Smooth muscle cell (in vitro differentiated cells): ENCODE results near the gene MMP24. TPM values are rescaled to one million over a fixed set of nuclear protein-coding genes. Genes with fewer than 3 reads are reported as not detected.

ENCODE experiments used
- DNase-seq: peaks from one replicate; lab custom pipeline; 2025; ENCODE audit not compliant: unreplicated experiment; lab: John Stamatoyannopoulos, UW
- H2AFZ ChIP-seq: fragments of 200-600 bp; sonication (generic); 2 replicates; pipeline ENCODE4 v1.6.0; 2016; ENCODE audit warnings: antibody characterized with exemption, low read depth, mild to moderate bottlenecking
- H3F3A ChIP-seq: fragments of 200-600 bp; sonication (generic); 2 replicates; pipeline ENCODE4 v1.6.0; 2017; ENCODE audit warnings: antibody characterized with exemption, low read depth
- H3K27ac ChIP-seq: fragments of 200-600 bp; sonication (generic); 2 replicates; pipeline ENCODE4 v1.5.1; 2016; ENCODE audit warnings: low read depth, mild to moderate bottlenecking
- H3K27me3 ChIP-seq: fragments of 200-600 bp; sonication (generic); 2 replicates; pipeline ENCODE4 v1.6.1; 2016; ENCODE audit warnings: low read depth, mild to moderate bottlenecking
- H3K36me3 ChIP-seq: fragments of 200-600 bp; sonication (generic); 2 replicates; pipeline ENCODE4 v1.5.1; 2016; ENCODE audit warnings: low read depth
- H3K4me1 ChIP-seq: fragments of 200-600 bp; sonication (generic); 2 replicates; pipeline ENCODE4 v1.5.1; 2016; ENCODE audit warnings: low read depth
- H3K4me2 ChIP-seq: fragments of 200-600 bp; sonication (generic); 2 replicates; pipeline ENCODE4 v1.6.0; 2016; ENCODE audit warnings: mild to moderate bottlenecking
- H3K4me3 ChIP-seq: fragments of 200-600 bp; sonication (generic); 2 replicates; pipeline ENCODE4 v1.5.1; 2016; ENCODE audit warnings: mild to moderate bottlenecking
- H3K79me2 ChIP-seq: fragments of 200-600 bp; sonication (generic); 2 replicates; pipeline ENCODE4 v1.6.0; 2016; ENCODE audit warnings: low read depth, mild to moderate bottlenecking
- H3K9ac ChIP-seq: fragments of 200-600 bp; sonication (generic); 2 replicates; pipeline ENCODE4 v1.6.0; 2016; ENCODE audit warnings: low read depth
- H3K9me3 ChIP-seq: fragments of 200-600 bp; sonication (generic); replicated peaks from 2 replicates; pipeline ENCODE4 v1.5.1; 2016; ENCODE audit warnings: low read depth
- H4K20me1 ChIP-seq: fragments of 200-600 bp; sonication (generic); 2 replicates; pipeline ENCODE4 v1.6.0; 2016; ENCODE audit warnings: low read depth
- WGBS: methylation state at CpG from one replicate; pipeline ENCODE4 v1.1.7; 2016; ENCODE audit warnings: low lambda C conversion rate; 5-methylcytosine and 5-hydroxymethylcytosine counted together
- polyA plus RNA-seq: library from polyadenylated mRNA; unstranded; fragments of >200 nt; fragmentation: Nextera tagmentation; extraction: Ambion mirVana; gene quantifications from 2 replicates; pipeline ENCODE4 v1.2.1, GENCODE V29; 2016
- total RNA-seq: library from RNA; depleted of rRNA; stranded (reverse); fragments of >200 nt; gene quantifications from 2 replicates; pipeline ENCODE4 v1.2.3, GENCODE V29; 2014
- TF ChIP-seq, protein P1 (sequence below): fragments of 200-600 bp; sonication (generic); IDR thresholded peaks from 2 replicates; pipeline ENCODE4 v1.5.1; 2017; ENCODE audit warnings: borderline replicate concordance, mild to moderate bottlenecking, antibody characterized with exemption; ENCODE audit not compliant: insufficient read depth, poor library complexity, severe bottlenecking

Gene MMP24
- total and polyA plus RNA-seq, 2 experiments from 2014 or later: 0.03 to 0.09 TPM

- H2AFZ ChIP-seq: no peak overlapping the region
- DNase-seq: no peak
- H3K4me3 ChIP-seq: no peak overlapping the region
- H3K9me3 ChIP-seq: no peaks in the 10 kb centered on the region
- TF ChIP-seq, protein P1, sequence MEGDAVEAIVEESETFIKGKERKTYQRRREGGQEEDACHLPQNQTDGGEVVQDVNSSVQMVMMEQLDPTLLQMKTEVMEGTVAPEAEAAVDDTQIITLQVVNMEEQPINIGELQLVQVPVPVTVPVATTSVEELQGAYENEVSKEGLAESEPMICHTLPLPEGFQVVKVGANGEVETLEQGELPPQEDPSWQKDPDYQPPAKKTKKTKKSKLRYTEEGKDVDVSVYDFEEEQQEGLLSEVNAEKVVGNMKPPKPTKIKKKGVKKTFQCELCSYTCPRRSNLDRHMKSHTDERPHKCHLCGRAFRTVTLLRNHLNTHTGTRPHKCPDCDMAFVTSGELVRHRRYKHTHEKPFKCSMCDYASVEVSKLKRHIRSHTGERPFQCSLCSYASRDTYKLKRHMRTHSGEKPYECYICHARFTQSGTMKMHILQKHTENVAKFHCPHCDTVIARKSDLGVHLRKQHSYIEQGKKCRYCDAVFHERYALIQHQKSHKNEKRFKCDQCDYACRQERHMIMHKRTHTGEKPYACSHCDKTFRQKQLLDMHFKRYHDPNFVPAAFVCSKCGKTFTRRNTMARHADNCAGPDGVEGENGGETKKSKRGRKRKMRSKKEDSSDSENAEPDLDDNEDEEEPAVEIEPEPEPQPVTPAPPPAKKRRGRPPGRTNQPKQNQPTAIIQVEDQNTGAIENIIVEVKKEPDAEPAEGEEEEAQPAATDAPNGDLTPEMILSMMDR: no peak
- peaks cover 5% of the 10 kb centered on the region for H3F3A ChIP-seq
- H3K36me3 ChIP-seq: no peaks in the 10 kb centered on the region
- H3K9ac ChIP-seq: peak overlapping the region; percentile 62
- no peaks in the 10 kb centered on the region for H3K79me2 ChIP-seq
- no peaks in the 10 kb centered on the region for H4K20me1 ChIP-seq
- peaks cover 17% of the 10 kb centered on the region for H3K4me1 ChIP-seq
- H3K27me3 ChIP-seq: no peaks in the 10 kb centered on the region
- H3K4me2 ChIP-seq: peak overlapping the region; percentile 76
- peak overlapping the region; percentile 95 for H3K27ac ChIP-seq
Observed at GRCh38 chr20:35319871-35320197, 93.3 kb downstream of the MMP24 start.

- 69% methylated on average over 3 of the region's 3 CpGs for whole genome bisulfite sequencing
- Histone ChIP-seq H3K4me1 (peaks cover 17% of the 10 kb centered on the region), H3K27ac (peak overlapping the region; percentile 95), H3K27me3 (no peaks in the 10 kb centered on the region), H3K9ac (peak overlapping the region; percentile 62), H3K4me2 (peak overlapping the region; percentile 76), H3K4me3 (no peak overlapping the region), H3F3A (peaks cover 5% of the 10 kb centered on the region), H4K20me1 (no peaks in the 10 kb centered on the region), H2AFZ (no peak overlapping the region), H3K79me2 (no peaks in the 10 kb centered on the region), H3K9me3 (no peaks in the 10 kb centered on the region), H3K36me3 (no peaks in the 10 kb centered on the region)
- TF ChIP-seq, protein P1: no peak
- no peak for DNase-seq
Observed at GRCh38 chr20:35320396-35321126, 94.1 kb downstream of the MMP24 start.

GRCh38 chr20:35325401-35325800 lies 98.9 kb downstream of the MMP24 start:
- Histone ChIP-seq H3K27me3 (no peaks in the 10 kb centered on the region), H3K9ac (no peak overlapping the region), H2AFZ (no peak overlapping the region), H4K20me1 (no peaks in the 10 kb centered on the region), H3K4me1 (peaks cover 19% of the 10 kb centered on the region), H3K36me3 (no peaks in the 10 kb centered on the region), H3K79me2 (no peaks in the 10 kb centered on the region), H3K4me3 (no peak overlapping the region), H3F3A (peaks cover 22% of the 10 kb centered on the region), H3K27ac (peak overlapping the region; percentile 75), H3K4me2 (no peak overlapping the region), H3K9me3 (no peaks in the 10 kb centered on the region)
- 91% methylated on average over 6 of the region's 6 CpGs for WGBS
- TF ChIP-seq, protein P1: no peak
- no peak for DNase-seq
